ENCODE results near the gene RRAS2. TPM values are rescaled to one million over a fixed set of nuclear protein-coding genes. Genes with fewer than 3 reads are reported as not detected.
"Not testable (repeated sequence)": the region's sequence is repeated elsewhere in the genome, so short reads cannot be mapped to it uniquely, and the experiment has no call there.

Gene RRAS2
- total RNA-seq, 5 donors from 2014 or later (not counting 1 experiment from before 2014, with no cell fraction given) = 17.9 to 30.2 (median 18.5) TPM

GRCh38 chr11:14304601-14305000 is 54.4 kb downstream of the RRAS2 start:
- Mint-ChIP-seq H3K27me3 (no peaks in the 10 kb centered on the region), H3K36me3 (no peaks in the 10 kb centered on the region), H3K4me3 (no peak overlapping the region), H3K9me3 (no peaks in the 10 kb centered on the region), H3K4me1 (peaks cover 3 to 27% (median 12%) of the 10 kb centered on the region in 3 donors), H3K27ac (no peak overlapping the region)
- no peak overlapping the region for H3K4me3 ChIP-seq (ENCODE audit: control insufficient read depth in 1 of 2, extremely low read depth in 1 of 2, low read length in 1 of 2)
- ChIA-PET POLR2A (interaction anchor here in 1 of 2 donors (0.6 kb wide), 2 partner anchors 162 to 213 kb away, joined by 3 to 5 read pairs; no protein-coding TSS in a partner anchor), CTCF (interaction anchor here (0.6 to 6.8 kb wide), 6 partner anchors 13 to 701 kb away, joined by 3 to 140 read pairs (median 3); no protein-coding TSS in a partner anchor)
- H3K27me3 ChIP-seq (replicated peaks in 1 of 2; ENCODE audit: control insufficient read depth in 2 of 2, extremely low read depth in 1 of 2, insufficient read depth in 2 of 2, low read length in 1 of 2) = no peaks in the 10 kb centered on the region
- H3K36me3 ChIP-seq (ENCODE audit: control insufficient read depth in 2 of 2, extremely low read depth in 1 of 2, insufficient read depth in 1 of 2, low read length in 1 of 2) = no peaks in the 10 kb centered on the region
- DNase-seq = no peak
- no peaks in the 10 kb centered on the region for H3K9me3 ChIP-seq
- H3K4me1 ChIP-seq (ENCODE audit: control insufficient read depth in 1 of 2, extremely low read depth in 1 of 2, insufficient read depth in 2 of 2, low read length in 2 of 2) = peaks cover 0 to 7% of the 10 kb centered on the region in 2 experiments
- no peak for ATAC-seq (replicated peaks in 1 of 4)
- no peak overlapping the region for H3K27ac ChIP-seq (ENCODE audit: low read length)

- POLR2A ChIA-PET = interaction anchor here in 1 of 2 donors (0.6 kb wide), 1 partner anchor 152 kb away, joined by 4 read pairs; no protein-coding TSS in a partner anchor
- WGBS (ENCODE audit: insufficient coverage) = 57% methylated on average over 1 of the region's 6 CpGs
Measured at GRCh38 chr11:14300661-14301304, 58.2 kb downstream of the RRAS2 start.

GRCh38 chr11:14299921-14300320 is 59.1 kb downstream of the RRAS2 start:
- POLR2A ChIA-PET = interaction anchor here in 1 of 2 donors (0.7 kb wide), 2 partner anchors 95 to 316 kb away, joined by 3 read pairs; no protein-coding TSS in a partner anchor
- no peak overlapping the region for H3K27ac ChIP-seq (ENCODE audit: low read length)
- H3K4me1 Mint-ChIP-seq = peaks cover 9 to 24% (median 18%) of the 10 kb centered on the region in 3 donors

More at GRCh38 chr11:14300661-14301304, 58.2 kb downstream of the RRAS2 start:
- Mint-ChIP-seq H3K9me3 (no peaks in the 10 kb centered on the region), H3K36me3 (peaks cover 2% of the 10 kb centered on the region), H3K4me1 (peaks cover 9 to 25% (median 18%) of the 10 kb centered on the region in 3 donors), H3K27me3 (no peaks in the 10 kb centered on the region), H3K27ac (no peak overlapping the region), H3K4me3 (no peak overlapping the region)
- CTCF ChIA-PET = interaction anchor here (0.5 to 6.8 kb wide), 13 partner anchors 8 to 655 kb away, joined by 3 to 140 read pairs (median 4); no protein-coding TSS in a partner anchor
- Histone ChIP-seq H3K27ac (ENCODE audit: low read length) (no peak overlapping the region), H3K9me3 (no peaks in the 10 kb centered on the region), H3K4me1 (ENCODE audit: control insufficient read depth in 1 of 2, extremely low read depth in 1 of 2, insufficient read depth in 2 of 2, low read length in 2 of 2) (peaks cover 0 to 7% of the 10 kb centered on the region in 2 experiments), H3K36me3 (ENCODE audit: control insufficient read depth in 2 of 2, extremely low read depth in 1 of 2, insufficient read depth in 1 of 2, low read length in 1 of 2) (no peaks in the 10 kb centered on the region), H3K4me3 (ENCODE audit: control insufficient read depth in 1 of 2, extremely low read depth in 1 of 2, low read length in 1 of 2) (no peak overlapping the region), H3K27me3 (replicated peaks in 1 of 2; ENCODE audit: control insufficient read depth in 2 of 2, extremely low read depth in 1 of 2, insufficient read depth in 2 of 2, low read length in 1 of 2) (no peaks in the 10 kb centered on the region)
- ATAC-seq (replicated peaks in 1 of 4) (peak; percentile 68 to 87 (median 80)), DNase-seq (peak in 33 of 35 experiments; percentile 3 to 70 (median 29))

GRCh38 chr11:14290422-14290821 is 68.6 kb downstream of the RRAS2 start:
- H3K4me1 Mint-ChIP-seq = peaks cover 8 to 19% (median 16%) of the 10 kb centered on the region in 3 donors
- no peaks in the 10 kb centered on the region for H3K9me3 Mint-ChIP-seq
- no peaks in the 10 kb centered on the region for H3K27me3 Mint-ChIP-seq
- Histone ChIP-seq H3K4me1 (ENCODE audit: control insufficient read depth in 1 of 2, extremely low read depth in 1 of 2, insufficient read depth in 2 of 2, low read length in 2 of 2) (no peaks in the 10 kb centered on the region), H3K27ac (ENCODE audit: low read length) (no peak overlapping the region), H3K4me3 (ENCODE audit: control insufficient read depth in 1 of 2, extremely low read depth in 1 of 2, low read length in 1 of 2) (no peak overlapping the region), H3K9me3 (no peaks in the 10 kb centered on the region), H3K27me3 (replicated peaks in 1 of 2; ENCODE audit: control insufficient read depth in 2 of 2, extremely low read depth in 1 of 2, insufficient read depth in 2 of 2, low read length in 1 of 2) (no peaks in the 10 kb centered on the region), H3K36me3 (ENCODE audit: control insufficient read depth in 2 of 2, extremely low read depth in 1 of 2, insufficient read depth in 1 of 2, low read length in 1 of 2) (peaks cover 0 to 4% of the 10 kb centered on the region in 2 donors)
- peaks cover 54% of the 10 kb centered on the region for H3K36me3 Mint-ChIP-seq
- DNase-seq (no peak), ATAC-seq (replicated peaks in 1 of 4) (no peak)
- CTCF ChIA-PET = interaction anchor here in 1 of 2 donors (1.2 kb wide), 1 partner anchor 165 kb away, joined by 3 read pairs; no protein-coding TSS in a partner anchor
- 100% methylated on average over 1 of the region's 3 CpGs for WGBS (ENCODE audit: insufficient coverage)
- H3K27ac Mint-ChIP-seq = no peak overlapping the region
- H3K4me3 Mint-ChIP-seq = no peak overlapping the region
- POLR2A ChIA-PET = no interaction called here

More at GRCh38 chr11:14299921-14300320, 59.1 kb downstream of the RRAS2 start:
- H3K36me3 ChIP-seq (ENCODE audit: control insufficient read depth in 2 of 2, extremely low read depth in 1 of 2, insufficient read depth in 1 of 2, low read length in 1 of 2) = no peaks in the 10 kb centered on the region
- Mint-ChIP-seq H3K36me3 (peaks cover 6% of the 10 kb centered on the region), H3K27ac (no peak overlapping the region), H3K4me3 (no peak overlapping the region), H3K9me3 (no peaks in the 10 kb centered on the region), H3K27me3 (no peaks in the 10 kb centered on the region)
- no CpG with 5 or more reads among the region's 1 CpG for WGBS (ENCODE audit: insufficient coverage)
- peaks cover 0 to 7% of the 10 kb centered on the region in 2 experiments for H3K4me1 ChIP-seq (ENCODE audit: control insufficient read depth in 1 of 2, extremely low read depth in 1 of 2, insufficient read depth in 2 of 2, low read length in 2 of 2)
- ATAC-seq (replicated peaks in 1 of 4) (no peak), DNase-seq (no peak)
- H3K27me3 ChIP-seq (replicated peaks in 1 of 2; ENCODE audit: control insufficient read depth in 2 of 2, extremely low read depth in 1 of 2, insufficient read depth in 2 of 2, low read length in 1 of 2) = no peaks in the 10 kb centered on the region
- H3K4me3 ChIP-seq (ENCODE audit: control insufficient read depth in 1 of 2, extremely low read depth in 1 of 2, low read length in 1 of 2) = no peak overlapping the region
- no peaks in the 10 kb centered on the region for H3K9me3 ChIP-seq
- CTCF ChIA-PET = interaction anchor here (0.6 to 6.8 kb wide), 4 partner anchors 9 to 155 kb away, joined by 4 to 140 read pairs (median 20); no protein-coding TSS in a partner anchor

- ATAC-seq (replicated peaks in 1 of 4) = no peak
Measured at GRCh38 chr11:14288189-14288935, 70.6 kb downstream of the RRAS2 start.

GRCh38 chr11:14278869-14279268 is 80.1 kb downstream of the RRAS2 start:
- H3K27me3 Mint-ChIP-seq; CTCF ChIA-PET; H3K27me3 ChIP-seq (replicated peaks in 1 of 2; ENCODE audit: control insufficient read depth in 2 of 2, extremely low read depth in 1 of 2, insufficient read depth in 2 of 2, low read length in 1 of 2); H3K27ac Mint-ChIP-seq; H3K4me3 ChIP-seq (ENCODE audit: control insufficient read depth in 1 of 2, extremely low read depth in 1 of 2, low read length in 1 of 2); H3K9me3 Mint-ChIP-seq; H3K4me1 ChIP-seq (ENCODE audit: control insufficient read depth in 1 of 2, extremely low read depth in 1 of 2, insufficient read depth in 2 of 2, low read length in 2 of 2); ATAC-seq (replicated peaks in 1 of 4); H3K27ac ChIP-seq (ENCODE audit: low read length); H3K9me3 ChIP-seq; DNase-seq; H3K4me3 Mint-ChIP-seq: not testable (repeated sequence)
- Mint-ChIP-seq H3K36me3 (peaks cover 17% of the 10 kb centered on the region), H3K4me1 (peaks cover 0 to 11% (median 0%) of the 10 kb centered on the region in 3 donors)
- POLR2A ChIA-PET = interaction anchor here in 1 of 2 donors (0.6 kb wide), 1 partner anchor 131 kb away, joined by 3 read pairs; no protein-coding TSS in a partner anchor
- peaks cover 3 to 20% of the 10 kb centered on the region in 2 donors for H3K36me3 ChIP-seq (ENCODE audit: control insufficient read depth in 2 of 2, extremely low read depth in 1 of 2, insufficient read depth in 1 of 2, low read length in 1 of 2)
- WGBS (ENCODE audit: insufficient coverage) = 100% methylated on average over 1 of the region's 1 CpG

More at GRCh38 chr11:14288189-14288935, 70.6 kb downstream of the RRAS2 start:
- no peaks in the 10 kb centered on the region for H3K27me3 Mint-ChIP-seq
- 100% methylated on average over 1 of the region's 2 CpGs for WGBS (ENCODE audit: insufficient coverage)
- no peaks in the 10 kb centered on the region for H3K27me3 ChIP-seq (replicated peaks in 1 of 2; ENCODE audit: control insufficient read depth in 2 of 2, extremely low read depth in 1 of 2, insufficient read depth in 2 of 2, low read length in 1 of 2)
- ChIA-PET CTCF (interaction anchor here in 1 of 2 donors (0.7 kb wide), 1 partner anchor 210 kb away, joined by 5 read pairs; no protein-coding TSS in a partner anchor), POLR2A (no interaction called here)
- H3K27ac Mint-ChIP-seq = peak overlapping the region; percentile 83 to 91
- DNase-seq = no peak
- no peaks in the 10 kb centered on the region for H3K9me3 ChIP-seq
- H3K36me3 ChIP-seq (ENCODE audit: control insufficient read depth in 2 of 2, extremely low read depth in 1 of 2, insufficient read depth in 1 of 2, low read length in 1 of 2) = peaks cover 0 to 4% of the 10 kb centered on the region in 2 donors
- H3K9me3 Mint-ChIP-seq = no peaks in the 10 kb centered on the region
- peaks cover 45% of the 10 kb centered on the region for H3K36me3 Mint-ChIP-seq
- peaks cover 8 to 19% (median 16%) of the 10 kb centered on the region in 3 donors for H3K4me1 Mint-ChIP-seq
- no peak overlapping the region for H3K4me3 ChIP-seq (ENCODE audit: control insufficient read depth in 1 of 2, extremely low read depth in 1 of 2, low read length in 1 of 2)
- H3K4me1 ChIP-seq (ENCODE audit: control insufficient read depth in 1 of 2, extremely low read depth in 1 of 2, insufficient read depth in 2 of 2, low read length in 2 of 2) = no peaks in the 10 kb centered on the region
- H3K4me3 Mint-ChIP-seq = peak overlapping the region in 1 of 3 donors; percentile 67
- H3K27ac ChIP-seq (ENCODE audit: low read length) = peak overlapping the region; percentile 14

All from T-cell (primary cell).